ENCODE measurements around the gene ROR2.

GRCh38 chr9:91712811-91713210, 237.2 kb downstream of the ROR2 start:
- TF ChIP-seq CTCF (IDR thresholded peaks at IDR 0.05) (no peak), POLR2A (IDR thresholded peaks at IDR 0.05) (no peak), POLR2AphosphoS5 (IDR thresholded peaks at IDR 0.05) (no peak)
